Activated CD4-positive, alpha-beta memory T cell treated with anti-CD3 and anti-CD28 coated beads, Interleukin-2, amount 10 ng/mL, durations not matched to agents 7 days and 5 days (primary cell): Measurements from ENCODE around the gene LRRC8C. TPM values are rescaled to one million over a fixed set of nuclear protein-coding genes. Genes with fewer than 3 reads are reported as not detected.
A peak's percentile ranks its signal among the peaks of the same experiment; 100 is the strongest.
"Not testable (repeated sequence)": the region's sequence is repeated elsewhere in the genome, so short reads cannot be mapped to it uniquely, and the experiment has no call there.

ENCODE experiments used
- CTCF ChIA-PET: fragments of 350-600 bp; sonication (Branson Sonifier 250); formaldehyde crosslinking; loops from one replicate; lab custom pipeline; 2021; ENCODE audit warnings: antibody characterized with exemption, inconsistent platforms; lab: Charles Lee
- POLR2A ChIA-PET: fragments of 350-600 bp; sonication (Branson Sonifier 250); formaldehyde crosslinking; loops from one replicate; lab custom pipeline; 2021; ENCODE audit warnings: antibody characterized with exemption; lab: Charles Lee
- DNase-seq: peaks from one replicate; pipeline ENCODE4 v3.0.0-alpha.2; 2020
- H3K27ac Mint-ChIP-seq: one replicate; pipeline ENCODE4 v1.8.0; 2021; ENCODE audit warnings: mild to moderate bottlenecking, mixed read lengths
- H3K27me3 Mint-ChIP-seq: one replicate; pipeline ENCODE4 v1.8.0; 2021; ENCODE audit warnings: mixed read lengths
- H3K36me3 Mint-ChIP-seq: one replicate; pipeline ENCODE4 v1.8.0; 2021; ENCODE audit warnings: low read depth, mixed read lengths
- H3K4me1 Mint-ChIP-seq: one replicate; pipeline ENCODE4 v1.8.0; 2021; ENCODE audit warnings: mixed read lengths
- H3K4me3 Mint-ChIP-seq: one replicate; pipeline ENCODE4 v1.8.0; 2021; ENCODE audit warnings: mild to moderate bottlenecking, mixed read lengths
- H3K9me3 Mint-ChIP-seq: one replicate; pipeline ENCODE4 v1.8.0; 2021; ENCODE audit warnings: mixed read lengths
- total RNA-seq, 2 experiments: library from RNA; stranded (reverse); gene quantifications; one replicate each; pipeline ENCODE4 v1.2.3, GENCODE V29; 2021

The LRRC8C gene
- total RNA-seq = 10 to 100 TPM; 52.5 to 55.6 TPM

- H3K27me3 Mint-ChIP-seq = no peaks in the 10 kb centered on the region
- H3K9me3 Mint-ChIP-seq = no peaks in the 10 kb centered on the region
- H3K4me3 Mint-ChIP-seq = peak within 1 kb of the TSS; percentile 88
- peaks cover 60% of the 10 kb centered on the region for H3K36me3 Mint-ChIP-seq
- CTCF ChIA-PET = interaction anchor here (0.7 to 10.7 kb wide), 11 partner anchors 9 to 127 kb away, joined by 3 to 174 read pairs (median 5); no protein-coding TSS in a partner anchor
- POLR2A ChIA-PET = interaction anchor here (0.6 to 24.5 kb wide), 28 partner anchors 12 to 211 kb away, joined by 3 to 828 read pairs (median 4); partner anchors contain the start of genes LRRC8B and LRRC8D
- peak within 1 kb of the TSS; percentile 89 for H3K27ac Mint-ChIP-seq
- peaks cover 71% of the 10 kb centered on the region for H3K4me1 Mint-ChIP-seq
- peak; percentile 90 for DNase-seq
Observed at GRCh38 chr1:89632657-89633247, at the start of gene LRRC8C. Gene LRRC8C, plus strand, starts transcription at chr1:89633120. Its CDS starts 53,354 bp downstream, at chr1:89686474.

- ChIA-PET CTCF (interaction anchor here (1.5 kb wide), 1 partner anchor 259 kb away, joined by 3 read pairs; no protein-coding TSS in a partner anchor), POLR2A (interaction anchor here (0.8 kb wide), 1 partner anchor 20 kb away, joined by 5 read pairs; no protein-coding TSS in a partner anchor)
- Mint-ChIP-seq H3K4me3 (no peak overlapping the region), H3K27ac (no peak overlapping the region), H3K9me3 (no peaks in the 10 kb centered on the region), H3K4me1 (peaks cover 57% of the 10 kb centered on the region), H3K27me3 (no peaks in the 10 kb centered on the region), H3K36me3 (peaks cover 84% of the 10 kb centered on the region)
- DNase-seq = no peak
Observed at GRCh38 chr1:89584211-89584610, 48.7 kb upstream of the LRRC8C start.

- CTCF ChIA-PET = interaction anchor here (1.5 kb wide), 1 partner anchor 259 kb away, joined by 3 read pairs; no protein-coding TSS in a partner anchor
- Mint-ChIP-seq H3K4me1 (peaks cover 62% of the 10 kb centered on the region), H3K9me3 (no peaks in the 10 kb centered on the region)
Observed at GRCh38 chr1:89584781-89585180, 48.1 kb upstream of the LRRC8C start.

GRCh38 chr1:89587729-89588161 lies 45.2 kb upstream of the LRRC8C start:
- peaks cover 67% of the 10 kb centered on the region for H3K4me1 Mint-ChIP-seq
- DNase-seq = no peak
- CTCF ChIA-PET = interaction anchor here (1.5 kb wide), 1 partner anchor 9 kb away, joined by 3 read pairs; no protein-coding TSS in a partner anchor
- no peaks in the 10 kb centered on the region for H3K9me3 Mint-ChIP-seq
- peaks cover 70% of the 10 kb centered on the region for H3K36me3 Mint-ChIP-seq
- no peak overlapping the region for H3K4me3 Mint-ChIP-seq
- H3K27ac Mint-ChIP-seq = no peak overlapping the region
- POLR2A ChIA-PET = interaction anchor here (0.9 kb wide), 1 partner anchor 47 kb away, joined by 3 read pairs; no protein-coding TSS in a partner anchor
- H3K27me3 Mint-ChIP-seq = no peaks in the 10 kb centered on the region

More at GRCh38 chr1:89584781-89585180, 48.1 kb upstream of the LRRC8C start:
- H3K27me3 Mint-ChIP-seq = no peaks in the 10 kb centered on the region
- no peak overlapping the region for H3K4me3 Mint-ChIP-seq
- no peak overlapping the region for H3K27ac Mint-ChIP-seq
- H3K36me3 Mint-ChIP-seq = peaks cover 87% of the 10 kb centered on the region
- POLR2A ChIA-PET = no interaction called here
- DNase-seq = no peak

- Mint-ChIP-seq H3K9me3 (no peaks in the 10 kb centered on the region), H3K27me3 (no peaks in the 10 kb centered on the region), H3K4me1 (peaks cover 71% of the 10 kb centered on the region), H3K27ac (peak overlapping the region; percentile 34), H3K36me3 (peaks cover 69% of the 10 kb centered on the region), H3K4me3 (no peak overlapping the region)
- POLR2A ChIA-PET = no interaction called here
- DNase-seq = no peak
- CTCF ChIA-PET = interaction anchor here (1.5 kb wide), 1 partner anchor 9 kb away, joined by 3 read pairs; no protein-coding TSS in a partner anchor
Observed at GRCh38 chr1:89588480-89588879, 44.4 kb upstream of the LRRC8C start.

- no peak for DNase-seq
- Mint-ChIP-seq H3K4me3 (no peak overlapping the region), H3K9me3 (no peaks in the 10 kb centered on the region), H3K36me3 (peaks cover 62% of the 10 kb centered on the region), H3K4me1 (peaks cover 76% of the 10 kb centered on the region), H3K27me3 (no peaks in the 10 kb centered on the region), H3K27ac (peak overlapping the region; percentile 51)
- ChIA-PET POLR2A (interaction anchor here (0.7 to 2.5 kb wide), 5 partner anchors 11 to 108 kb away, joined by 3 to 13 read pairs (median 3); no protein-coding TSS in a partner anchor), CTCF (interaction anchor here (0.7 to 0.9 kb wide), 2 partner anchors 67 to 174 kb away, joined by 3 to 5 read pairs; no protein-coding TSS in a partner anchor)
Observed at GRCh38 chr1:89589515-89589914, 43.4 kb upstream of the LRRC8C start.

- no peak for DNase-seq
- Mint-ChIP-seq H3K4me1 (peaks cover 70% of the 10 kb centered on the region), H3K27ac (no peak overlapping the region), H3K27me3 (no peaks in the 10 kb centered on the region), H3K36me3 (peaks cover 52% of the 10 kb centered on the region), H3K9me3 (no peaks in the 10 kb centered on the region), H3K4me3 (no peak overlapping the region)
- CTCF ChIA-PET = interaction anchor here (0.6 to 0.9 kb wide), 3 partner anchors 11 to 173 kb away, joined by 3 to 5 read pairs (median 3); no protein-coding TSS in a partner anchor
- POLR2A ChIA-PET = interaction anchor here (1.0 to 2.5 kb wide), 5 partner anchors 10 to 42 kb away, joined by 3 to 13 read pairs (median 3); no protein-coding TSS in a partner anchor
Observed at GRCh38 chr1:89590341-89591080, 42.4 kb upstream of the LRRC8C start.

GRCh38 chr1:89592861-89593302 lies 40.0 kb upstream of the LRRC8C start:
- DNase-seq, H3K9me3 Mint-ChIP-seq, H3K4me3 Mint-ChIP-seq, H3K27me3 Mint-ChIP-seq: not testable (repeated sequence)
- ChIA-PET CTCF (interaction anchor here (0.7 to 1.3 kb wide), 4 partner anchors 11 to 41 kb away, joined by 3 to 4 read pairs (median 4); no protein-coding TSS in a partner anchor), POLR2A (interaction anchor here (0.7 to 2.5 kb wide), 4 partner anchors 11 to 19 kb away, joined by 3 to 12 read pairs (median 6); no protein-coding TSS in a partner anchor)
- peak overlapping the region; percentile 49 for H3K27ac Mint-ChIP-seq
- H3K36me3 Mint-ChIP-seq = peaks cover 38% of the 10 kb centered on the region
- H3K4me1 Mint-ChIP-seq = peaks cover 75% of the 10 kb centered on the region

GRCh38 chr1:89594096-89594740 lies 38.7 kb upstream of the LRRC8C start:
- Mint-ChIP-seq H3K4me1 (peaks cover 77% of the 10 kb centered on the region), H3K4me3 (no peak overlapping the region), H3K27me3 (no peaks in the 10 kb centered on the region), H3K9me3 (no peaks in the 10 kb centered on the region), H3K27ac (no peak overlapping the region), H3K36me3 (peaks cover 31% of the 10 kb centered on the region)
- ChIA-PET POLR2A (interaction anchor here (1.0 to 2.5 kb wide), 3 partner anchors 10 to 14 kb away, joined by 3 to 12 read pairs (median 9); no protein-coding TSS in a partner anchor), CTCF (interaction anchor here (0.8 to 2.1 kb wide), 7 partner anchors 9 to 37 kb away, joined by 3 to 7 read pairs (median 4); no protein-coding TSS in a partner anchor)
- no peak for DNase-seq

- ChIA-PET POLR2A (interaction anchor here (1.6 to 5.0 kb wide), 3 partner anchors 9 to 15 kb away, joined by 4 to 21 read pairs (median 10); no protein-coding TSS in a partner anchor), CTCF (interaction anchor here (0.8 to 2.0 kb wide), 8 partner anchors 9 to 113 kb away, joined by 3 to 10 read pairs (median 4); no protein-coding TSS in a partner anchor)
- Mint-ChIP-seq H3K36me3 (peaks cover 25% of the 10 kb centered on the region), H3K27ac (no peak overlapping the region), H3K4me3 (no peak overlapping the region), H3K4me1 (peaks cover 72% of the 10 kb centered on the region), H3K27me3 (no peaks in the 10 kb centered on the region), H3K9me3 (no peaks in the 10 kb centered on the region)
- DNase-seq = no peak
Observed at GRCh38 chr1:89596698-89597097, 36.2 kb upstream of the LRRC8C start.

- no peak for DNase-seq
- Mint-ChIP-seq H3K36me3 (peaks cover 19% of the 10 kb centered on the region), H3K9me3 (no peaks in the 10 kb centered on the region), H3K27ac (peak overlapping the region; percentile 47), H3K27me3 (no peaks in the 10 kb centered on the region), H3K4me1 (peaks cover 71% of the 10 kb centered on the region), H3K4me3 (no peak overlapping the region)
- ChIA-PET CTCF (interaction anchor here (0.8 to 4.1 kb wide), 10 partner anchors 12 to 165 kb away, joined by 3 to 26 read pairs (median 4); no protein-coding TSS in a partner anchor), POLR2A (interaction anchor here (1.0 to 5.0 kb wide), 4 partner anchors 10 to 164 kb away, joined by 3 to 21 read pairs (median 8); no protein-coding TSS in a partner anchor)
Observed at GRCh38 chr1:89598450-89599331, 34.2 kb upstream of the LRRC8C start.
